GM19463 (cell line): ENCODE results near the gene SLC2A13.
A peak's percentile ranks its signal among the peaks of the same experiment; 100 is the strongest.

Experiments used
- ATAC-seq: cut with Tn5 transposase; IDR thresholded peaks from one replicate; pipeline ENCODE4 v1.9.1; 2021; ENCODE audit warnings: mild to moderate bottlenecking, moderate library complexity; ENCODE audit not compliant: unreplicated experiment

Gene SLC2A13

GRCh38 chr12:40105515-40106201 is at the start of gene SLC2A13:
TSS of gene SLC2A13 (minus strand) at chr12:40106081. CDS start at chr12:40105808, 273 bp downstream.
- ATAC-seq, result peak; percentile 79

- ATAC-seq, result no peak
Observed at GRCh38 chr12:40154381-40154780, 48.5 kb upstream of the SLC2A13 start.

- ATAC-seq, result no peak
Observed at GRCh38 chr12:40153432-40153831, 47.6 kb upstream of the SLC2A13 start.

GRCh38 chr12:40152783-40153383 is 47.0 kb upstream of the SLC2A13 start:
- no peak for ATAC-seq

- ATAC-seq, result no peak
Observed at GRCh38 chr12:40149673-40150260, 43.9 kb upstream of the SLC2A13 start.

- ATAC-seq, result no peak
Observed at GRCh38 chr12:40146800-40147797, 41.2 kb upstream of the SLC2A13 start.

- ATAC-seq, result no peak
Observed at GRCh38 chr12:40145896-40146295, 40.0 kb upstream of the SLC2A13 start.

GRCh38 chr12:40144023-40144422 is 38.1 kb upstream of the SLC2A13 start:
- no peak for ATAC-seq

GRCh38 chr12:40142001-40142744 is 36.3 kb upstream of the SLC2A13 start:
- ATAC-seq, result no peak

GRCh38 chr12:40138526-40138925 is 32.6 kb upstream of the SLC2A13 start:
- ATAC-seq, result no peak

DNA sequence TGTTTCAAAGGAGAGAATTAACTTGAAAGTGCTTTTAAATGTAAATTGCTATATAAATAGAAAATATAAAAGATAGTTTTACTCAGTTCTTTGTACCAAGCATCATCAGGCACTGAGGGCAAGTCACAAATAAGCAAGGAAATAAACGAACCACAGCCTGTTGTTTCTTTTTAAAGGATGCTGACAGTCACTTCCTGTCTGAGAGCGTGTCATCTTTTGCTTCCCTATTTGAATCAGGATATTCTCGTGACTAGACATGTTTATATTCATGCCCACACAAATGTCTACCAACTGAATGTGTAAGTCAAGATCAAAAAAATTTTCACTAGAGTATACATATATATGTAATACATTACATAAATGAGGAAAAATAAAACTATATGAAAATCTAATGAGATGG is 31.4 kb upstream of the SLC2A13 start:
- peak; percentile 83 for ATAC-seq

DNA sequence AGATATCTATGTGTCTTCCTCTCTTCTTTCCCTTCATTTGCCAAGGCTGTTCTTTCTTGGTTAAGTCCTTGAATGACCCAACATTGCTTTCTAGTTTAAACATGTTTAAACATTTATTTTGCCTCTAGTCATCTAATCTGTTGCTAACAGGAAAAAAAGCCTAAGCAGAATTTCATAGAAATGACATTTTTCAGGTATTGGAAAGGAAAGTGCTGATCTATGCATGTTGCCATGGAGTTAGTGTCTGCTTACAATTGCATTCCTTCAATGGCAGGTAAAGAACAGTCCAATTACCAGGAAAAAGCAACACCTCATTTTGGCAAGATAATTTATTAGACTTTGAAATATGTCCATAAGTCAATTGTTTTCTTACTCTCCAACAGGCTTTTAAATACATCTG is 21.5 kb upstream of the SLC2A13 start:
- no peak for ATAC-seq

DNA sequence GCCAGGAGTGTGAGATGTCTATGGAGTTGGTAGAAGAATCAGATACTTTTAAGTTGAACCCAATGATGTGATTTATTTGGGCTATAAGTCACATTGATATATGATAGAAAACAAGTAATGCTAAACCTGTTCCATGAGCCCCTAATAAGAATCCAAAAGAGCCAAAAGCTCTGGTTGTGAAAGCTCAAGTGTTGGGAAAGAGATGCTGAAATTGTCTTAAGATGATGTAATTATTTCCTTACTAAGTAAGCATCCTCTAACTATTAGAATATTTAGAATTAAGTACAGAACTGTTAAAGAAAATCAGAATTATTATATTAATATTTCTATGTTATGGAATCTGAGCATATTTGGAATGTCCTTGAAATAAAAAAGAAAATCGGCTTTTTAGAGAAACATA is 17.6 kb upstream of the SLC2A13 start:
- no peak for ATAC-seq

- no peak for ATAC-seq
Observed at GRCh38 chr12:40122842-40123241, 17.0 kb upstream of the SLC2A13 start.

DNA sequence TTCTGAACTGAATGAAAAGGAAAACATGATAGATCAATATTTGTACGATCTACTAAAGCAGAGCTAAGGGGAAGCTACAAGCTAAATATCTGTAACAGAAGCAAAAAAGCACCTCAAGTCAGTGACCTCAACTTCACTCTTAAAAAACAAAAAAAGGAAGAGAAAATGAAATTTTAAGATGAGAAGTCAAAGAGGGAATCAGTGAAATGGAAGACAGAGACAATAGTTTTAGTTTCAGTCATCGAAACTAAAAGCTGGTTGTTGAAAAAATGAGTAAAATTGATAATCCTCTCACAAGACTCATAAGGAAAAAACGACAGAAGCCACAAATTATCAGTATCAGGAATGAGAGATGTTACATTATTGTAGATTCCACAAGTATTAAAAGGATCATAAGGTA is 11.9 kb upstream of the SLC2A13 start:
- peak; percentile 94 for ATAC-seq

DNA sequence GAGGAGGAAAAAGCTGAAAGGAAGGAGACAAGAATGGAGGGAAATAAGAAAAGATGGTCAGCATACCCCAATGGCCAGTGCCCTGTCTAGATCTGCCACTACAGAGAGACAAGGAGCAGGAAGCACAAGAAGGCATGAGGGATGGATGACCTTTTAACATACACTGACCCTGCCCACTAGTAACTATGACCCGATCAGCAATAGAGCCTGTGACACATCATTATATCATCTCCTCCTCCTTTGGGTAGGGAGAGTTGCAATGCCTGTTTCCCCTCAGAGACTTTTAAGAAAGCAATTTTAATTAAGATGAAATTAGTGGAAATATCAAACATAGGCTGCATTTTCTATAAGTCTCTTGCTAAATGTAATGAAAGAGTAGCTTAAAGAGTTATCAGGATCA is 4.7 kb upstream of the SLC2A13 start:
- no peak for ATAC-seq

- ATAC-seq, result no peak
Observed at GRCh38 chr12:40107803-40108620, 2.1 kb upstream of the SLC2A13 start.

- peak; percentile 23 for ATAC-seq
Observed at GRCh38 chr12:40107098-40107802, 1.4 kb upstream of the SLC2A13 start.

- no peak for ATAC-seq
Observed at GRCh38 chr12:40106655-40107054, 774 bp upstream of the SLC2A13 start.
